KBM-7 (cell line): ENCODE data around the gene ACADSB.

Experiments
- DNase-seq: peaks from one replicate; pipeline ENCODE4 v3.0.0-alpha.2; 2015
- in situ Hi-C: fragments of 300-500 bp; cut with MboI; formaldehyde crosslinking; loops from 2 replicates; pipeline ENCODE4 v1.14.3; 2020; ENCODE audit warnings: low sequenced_read_pairs, low pct_unique_long_range_greater_than_20kb, mixed read lengths

Gene ACADSB

DNA sequence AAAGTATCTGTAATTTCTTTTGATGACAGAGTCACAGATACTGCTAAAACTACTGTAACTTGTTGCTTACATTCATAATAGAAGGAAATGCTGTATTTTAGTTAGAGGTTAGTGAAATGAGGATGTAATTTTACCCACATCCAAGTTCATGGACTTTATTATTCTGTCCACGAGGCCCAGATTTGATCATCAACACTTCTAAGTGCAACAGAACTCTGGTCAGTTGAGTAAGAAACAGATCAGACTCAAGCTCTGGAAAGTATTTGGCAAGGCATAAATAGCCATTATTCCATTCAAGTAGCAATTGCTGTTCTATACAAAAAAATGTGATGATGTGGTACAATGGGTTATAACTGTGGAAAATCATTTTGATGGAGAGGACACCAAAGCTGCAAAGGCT, 22.3 kb downstream of the ACADSB start:
- no peak for DNase-seq
- in situ Hi-C loops = loop anchor here (25.0 kb wide), 1 partner anchor 531 kb away; no protein-coding TSS in a partner anchor

DNA sequence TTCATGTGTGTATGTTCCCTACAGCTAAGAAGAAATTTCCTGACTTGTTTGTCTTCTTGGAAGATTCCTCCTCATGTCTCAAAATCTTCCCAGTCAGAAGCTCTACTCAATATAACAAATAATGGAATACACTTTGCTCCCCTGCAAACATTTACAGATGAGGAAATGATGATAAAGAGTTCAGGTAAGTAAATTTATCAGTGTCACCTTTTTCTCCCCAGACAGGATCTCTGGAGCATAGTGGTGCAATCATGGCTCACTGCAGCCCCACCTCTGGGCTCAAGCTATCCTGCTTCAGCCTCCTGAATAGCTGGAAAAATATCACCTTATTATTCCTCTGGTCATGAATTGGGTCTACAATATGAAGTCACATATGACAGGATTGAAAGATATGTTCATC, 25.5 kb downstream of the ACADSB start:
- no peak for DNase-seq
- in situ Hi-C loops = loop anchor here (25.0 kb wide), 1 partner anchor 528 kb away; no protein-coding TSS in a partner anchor

DNA sequence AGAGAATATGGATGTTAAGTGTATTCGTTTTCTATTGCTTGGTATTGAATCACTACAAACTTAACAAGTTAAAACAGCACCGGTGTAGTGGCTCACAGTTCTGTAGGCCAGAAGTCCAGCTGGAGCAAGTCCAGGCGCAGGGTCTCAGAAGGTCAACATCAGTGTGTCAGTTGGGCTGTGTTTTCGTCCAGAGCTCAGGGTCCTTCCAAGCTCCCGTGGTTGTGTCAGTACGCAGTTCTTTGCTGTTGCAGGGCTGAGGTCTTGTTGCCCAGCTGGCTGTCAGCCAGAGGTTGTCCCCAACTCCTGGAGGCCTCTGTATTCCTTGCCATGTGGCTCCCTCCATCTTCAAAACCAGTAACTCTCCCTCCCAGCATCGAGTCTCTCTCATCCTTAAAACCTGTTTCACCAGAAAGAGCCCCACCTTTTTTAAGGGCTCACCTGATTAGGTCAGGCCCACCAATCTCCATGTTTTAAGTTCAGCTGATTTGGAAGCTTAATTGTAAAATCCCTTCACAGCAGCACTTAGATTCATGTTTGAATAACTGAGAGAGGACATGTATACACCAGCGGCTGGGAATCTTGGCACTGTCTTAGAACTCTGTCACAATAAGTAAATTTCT, 26.8 kb downstream of the ACADSB start:
- no peak for DNase-seq
- in situ Hi-C loops = loop anchor here (25.0 kb wide), 1 partner anchor 527 kb away; no protein-coding TSS in a partner anchor

DNA sequence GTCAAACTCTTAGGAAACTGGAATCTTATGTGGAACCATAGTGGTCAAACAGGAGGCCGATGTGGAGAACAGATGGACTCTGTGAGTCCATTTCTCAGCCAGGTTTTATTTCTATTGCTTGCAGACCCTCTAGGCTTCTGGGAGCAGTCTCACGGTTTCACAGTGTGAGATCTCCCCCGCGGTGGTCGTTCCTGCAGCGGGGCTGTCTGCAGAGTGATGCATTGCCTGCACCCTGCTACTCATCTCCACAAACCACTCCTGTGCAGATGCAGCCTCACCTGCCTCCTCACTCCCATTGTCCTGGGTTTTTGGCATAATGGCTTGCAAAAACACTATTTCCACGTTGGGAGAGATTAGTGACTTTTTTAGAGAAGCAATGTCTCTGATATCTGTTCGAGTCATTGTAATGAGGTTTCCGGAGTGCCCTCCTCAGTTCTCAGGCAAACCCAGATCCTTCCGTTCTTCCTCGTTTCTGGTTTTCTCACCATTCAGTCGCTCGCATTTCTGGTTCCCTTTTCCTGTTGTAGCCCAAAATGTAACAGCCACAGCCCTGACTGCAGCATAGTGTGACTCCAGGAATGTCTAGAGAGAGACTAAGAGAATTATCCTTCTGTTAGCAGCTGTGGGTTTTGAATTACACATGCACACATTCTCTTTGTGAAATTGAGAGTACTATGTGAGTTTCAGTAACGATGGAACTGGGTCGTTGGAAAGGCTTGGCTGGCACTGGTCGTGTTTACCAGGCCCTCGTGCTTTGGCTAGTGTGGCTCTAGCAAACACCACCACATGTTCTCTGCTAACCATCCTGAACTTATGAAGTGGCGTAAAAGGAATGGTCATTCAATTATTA, 30.2 kb downstream of the ACADSB start:
- in situ Hi-C loops = loop anchor here (25.0 kb wide), 1 partner anchor 523 kb away; no protein-coding TSS in a partner anchor
- DNase-seq = peak; percentile 84

DNA sequence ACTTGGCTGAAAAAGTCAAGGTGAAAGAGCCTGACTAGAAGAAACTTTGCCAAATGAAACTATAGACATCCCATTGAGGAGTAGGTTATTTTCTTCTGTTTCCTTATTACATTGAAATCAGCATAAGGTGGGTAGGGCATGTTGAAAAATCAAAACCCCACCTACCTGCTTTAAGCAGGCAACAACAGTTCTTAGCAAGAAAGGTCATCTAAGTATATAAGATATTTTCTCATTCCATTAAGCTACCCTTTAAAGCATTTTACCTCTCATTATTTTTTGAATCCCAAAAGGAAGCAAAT, 30.8 kb downstream of the ACADSB start:
- in situ Hi-C loops = loop anchor here (25.0 kb wide), 1 partner anchor 523 kb away; no protein-coding TSS in a partner anchor
- no peak for DNase-seq

DNA sequence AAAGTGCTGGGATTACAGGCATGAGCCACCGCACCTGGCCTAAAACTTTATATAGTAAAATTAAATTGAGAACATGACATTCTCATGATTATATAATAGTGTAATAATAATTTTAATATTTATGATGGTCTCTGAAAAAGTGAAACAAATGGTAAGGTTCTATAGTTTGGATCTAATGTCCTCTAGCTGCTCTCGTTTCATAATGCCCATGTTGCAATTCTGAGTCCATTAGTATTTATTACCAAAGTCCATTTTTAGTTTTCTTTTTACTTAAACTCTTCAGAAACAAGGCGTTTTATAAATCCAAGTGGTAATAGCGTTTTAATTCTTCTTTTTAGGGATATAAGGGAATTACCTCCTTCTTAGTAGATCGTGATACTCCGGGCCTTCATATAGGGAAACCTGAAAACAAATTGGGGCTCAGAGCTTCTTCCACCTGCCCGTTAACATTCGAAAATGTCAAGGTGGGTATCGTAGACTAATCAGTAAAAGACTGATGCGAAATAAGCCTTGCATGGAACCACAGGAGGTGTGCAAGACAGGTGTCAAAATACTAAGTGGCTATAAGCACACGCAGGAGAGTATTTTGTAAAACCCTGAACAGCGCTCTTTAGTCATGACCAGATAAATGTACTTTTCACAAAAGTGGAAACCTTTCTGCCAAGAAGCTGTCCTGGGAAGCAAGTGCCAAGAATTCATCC, 34.1 kb downstream of the ACADSB start:
- in situ Hi-C loops = loop anchor here (25.0 kb wide), 1 partner anchor 519 kb away; no protein-coding TSS in a partner anchor
- no peak for DNase-seq

DNA sequence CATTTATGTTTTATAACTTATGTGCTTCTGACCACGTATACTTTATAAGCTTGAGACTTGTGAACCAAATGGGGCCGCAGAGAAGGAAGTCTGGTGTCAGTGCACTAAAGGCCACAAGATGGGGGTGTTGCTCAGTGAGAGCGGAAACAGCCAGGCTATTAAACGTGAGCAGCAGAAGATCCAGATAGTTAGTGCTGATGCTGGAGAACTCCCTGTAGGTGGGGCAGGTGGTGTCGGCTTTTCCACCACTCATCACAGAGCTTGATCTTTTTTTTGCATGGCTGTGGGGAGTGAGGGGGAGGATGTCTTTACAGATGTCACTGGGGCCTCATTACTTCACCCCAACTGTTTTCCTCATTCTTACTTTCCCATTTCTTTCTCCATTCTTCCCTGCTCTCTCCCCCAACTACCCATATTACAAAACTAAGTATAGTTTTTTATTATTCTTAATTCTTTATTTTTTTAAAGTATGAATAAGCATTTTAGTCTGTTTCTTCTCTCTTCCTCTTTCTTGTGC, 34.7 kb downstream of the ACADSB start:
- in situ Hi-C loops = loop anchor here (25.0 kb wide), 1 partner anchor 519 kb away; no protein-coding TSS in a partner anchor
- DNase-seq = peak; percentile 77

DNA sequence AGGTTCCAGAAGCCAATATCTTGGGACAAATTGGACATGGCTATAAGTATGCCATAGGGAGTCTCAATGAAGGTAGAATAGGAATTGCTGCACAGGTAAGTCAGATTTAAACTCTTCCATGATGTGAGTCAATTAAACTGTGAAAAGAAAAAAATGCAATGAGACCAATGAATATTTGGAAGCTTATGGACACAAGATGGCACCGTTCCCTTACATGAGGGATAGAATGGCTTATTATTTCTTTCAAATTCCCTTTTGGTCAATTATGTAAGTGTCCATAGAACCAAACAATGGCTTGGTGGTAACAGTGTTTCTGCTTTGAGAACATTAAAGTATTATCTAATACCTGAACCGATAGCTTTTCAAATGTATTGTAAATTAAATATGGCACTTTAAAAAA, 35.6 kb downstream of the ACADSB start:
- in situ Hi-C loops = loop anchor here (25.0 kb wide), 1 partner anchor 518 kb away; no protein-coding TSS in a partner anchor
- DNase-seq = peak; percentile 37

DNA sequence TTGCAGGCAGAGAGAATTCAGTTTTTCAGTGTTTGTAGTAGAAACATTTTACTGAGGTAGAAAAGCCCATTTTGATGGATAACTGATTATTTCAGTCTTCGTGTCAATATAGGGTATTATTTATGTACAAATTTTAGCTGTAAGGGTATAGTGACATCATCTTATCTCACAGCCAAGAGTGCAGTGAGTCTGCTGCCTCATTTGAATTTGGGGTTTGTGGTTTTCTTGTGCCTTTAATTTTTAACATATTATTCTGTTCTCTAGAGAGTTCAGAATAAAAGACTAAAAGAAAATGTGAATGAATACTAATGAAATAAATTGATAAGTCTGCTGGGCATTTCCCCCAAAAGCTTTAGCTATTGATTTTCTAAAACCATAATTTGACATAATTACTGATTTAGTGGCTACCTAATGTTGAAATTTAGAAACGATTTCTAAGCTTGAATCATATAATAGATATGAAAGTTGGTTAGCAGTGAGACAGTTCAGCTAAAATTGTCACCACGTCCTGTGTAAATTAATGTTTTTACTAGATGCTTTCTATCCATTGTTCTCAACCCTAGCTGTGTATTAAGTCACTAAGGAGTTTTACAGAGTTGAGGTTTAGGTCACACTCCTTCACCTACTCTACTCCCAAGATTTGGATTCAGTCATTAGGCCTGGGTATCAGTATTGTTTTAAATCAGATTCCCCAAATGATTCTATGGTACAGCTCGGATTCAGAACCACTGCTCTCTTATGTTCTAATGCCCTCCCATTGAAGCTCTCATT, 37.3 kb downstream of the ACADSB start:
- in situ Hi-C loops = loop anchor here (25.0 kb wide), 1 partner anchor 516 kb away; no protein-coding TSS in a partner anchor
- DNase-seq = no peak

DNA sequence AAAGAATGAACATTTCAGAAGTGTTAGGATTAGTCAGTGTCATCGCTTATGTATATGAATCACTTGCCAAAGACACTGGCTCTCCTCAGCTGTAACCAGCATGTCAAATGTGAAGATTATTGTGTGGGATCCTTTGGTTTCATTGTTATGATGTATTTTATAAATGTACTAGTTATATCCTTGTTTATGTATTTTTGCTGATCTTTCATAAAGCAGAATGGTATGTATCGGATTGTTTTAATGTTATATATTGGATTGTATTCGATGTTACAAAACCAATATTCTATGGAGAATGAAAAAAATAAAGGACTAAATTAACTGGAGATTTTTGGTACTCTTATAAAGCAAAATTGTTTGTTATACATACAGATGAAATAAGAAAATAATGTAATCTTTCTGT, 49.2 kb downstream of the ACADSB start:
- in situ Hi-C loops = no loop called here
- DNase-seq = no peak

DNA sequence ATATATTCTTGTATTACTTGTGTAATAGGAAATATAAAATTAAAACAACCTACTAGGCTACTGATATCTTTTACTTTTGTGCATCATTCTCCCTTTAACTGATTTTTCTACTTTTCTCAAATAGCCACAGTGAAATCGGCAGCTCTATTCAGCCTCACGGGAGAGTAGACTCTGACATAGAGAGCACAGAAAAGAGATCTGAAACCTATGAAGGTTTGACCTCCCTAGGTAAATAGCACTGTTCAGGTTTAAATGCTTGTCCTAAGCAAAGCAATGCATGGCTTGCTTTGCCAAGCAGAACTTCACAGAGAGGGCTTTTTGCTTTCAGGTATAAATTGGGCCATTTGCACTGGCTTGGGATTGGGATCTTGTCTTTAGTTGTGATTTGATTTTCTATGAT, 53.1 kb downstream of the ACADSB start:
- no peak for DNase-seq
- in situ Hi-C loops = no loop called here

DNA sequence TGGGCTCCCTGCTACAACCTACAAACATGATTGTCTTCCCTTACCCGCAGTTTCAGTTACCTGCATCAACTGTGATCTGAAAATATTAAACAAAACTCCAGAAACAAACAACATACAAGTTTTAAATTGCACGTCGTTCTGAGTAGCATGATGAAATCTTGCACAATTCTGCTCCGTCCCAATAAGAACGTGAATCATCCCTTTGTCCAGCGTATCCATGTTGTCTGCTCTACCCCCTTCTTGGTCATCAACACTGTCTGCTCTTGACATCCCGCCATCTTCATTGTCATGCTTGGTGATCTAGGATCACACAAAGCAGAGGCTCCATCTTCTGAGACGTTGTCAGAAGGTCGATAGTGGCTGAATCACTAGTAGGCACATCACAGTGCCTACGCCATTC, 53.9 kb downstream of the ACADSB start:
- in situ Hi-C loops = no loop called here
- no peak for DNase-seq

DNA sequence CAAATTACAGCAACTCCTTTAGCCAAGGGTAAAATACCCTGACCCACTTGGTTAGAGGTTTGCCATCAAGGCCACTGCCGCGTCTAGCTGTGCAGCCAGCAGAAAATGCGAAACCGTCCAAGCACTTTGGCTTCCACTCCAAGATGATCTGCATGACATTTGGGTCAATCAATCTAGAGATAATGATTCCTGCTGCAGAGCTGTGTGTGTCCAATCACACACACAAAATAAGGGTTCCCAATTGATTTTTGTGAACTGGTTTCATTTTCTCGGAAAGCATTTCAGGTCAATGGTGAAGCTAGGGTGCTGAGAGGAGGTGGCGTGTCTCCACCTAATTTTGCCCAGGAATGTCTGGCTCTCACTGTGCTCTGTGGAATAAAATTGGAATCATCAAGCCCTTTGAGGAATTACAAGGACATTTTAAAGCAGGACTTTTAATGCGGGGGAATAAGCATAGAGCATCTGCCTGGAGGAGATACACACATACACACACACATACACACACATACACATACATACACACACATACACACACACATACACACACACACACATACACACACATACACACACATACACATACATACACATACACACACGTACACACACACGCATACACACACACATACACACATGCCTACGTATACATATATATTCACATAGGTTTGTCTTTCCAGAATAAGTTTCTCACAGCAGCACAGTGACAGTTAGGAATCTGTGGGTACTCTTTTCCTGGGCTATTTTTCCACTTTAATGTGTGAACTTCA, 59.5 kb downstream of the ACADSB start:
- in situ Hi-C loops = no loop called here
- DNase-seq = no peak

DNA sequence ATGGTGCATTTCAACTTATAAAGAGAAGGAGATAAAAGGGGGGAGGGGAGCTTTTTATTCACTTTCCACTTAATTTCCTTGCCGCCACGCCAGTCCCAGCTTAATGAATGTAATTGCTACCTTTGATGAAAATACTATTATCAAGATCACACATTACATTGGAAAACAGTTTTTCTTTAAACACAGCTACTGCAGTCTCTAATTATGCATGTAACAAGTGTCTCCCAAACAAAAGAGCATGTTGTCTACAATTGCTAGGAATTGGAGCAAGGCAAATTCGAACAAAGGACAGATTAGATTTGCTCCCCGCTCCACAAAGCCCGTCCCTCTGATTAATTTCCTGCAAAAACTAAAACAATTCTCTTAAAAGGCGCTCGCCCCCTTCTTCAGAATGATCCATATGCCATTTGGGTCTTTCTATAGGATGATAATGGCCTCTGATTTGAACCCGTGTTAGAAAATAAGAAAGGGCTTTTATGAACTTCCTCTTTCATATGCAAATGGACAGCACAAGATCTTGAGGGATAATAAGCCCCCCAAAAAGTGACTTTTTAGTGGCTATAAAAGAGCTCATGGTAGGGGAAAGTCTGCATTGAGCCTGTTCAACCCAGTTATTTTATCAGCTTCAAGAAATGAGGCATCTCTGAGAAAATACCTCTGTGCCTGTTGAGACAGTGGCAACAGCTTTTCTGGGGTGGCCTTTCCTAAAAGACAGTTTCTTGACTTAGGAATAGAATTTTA, 60.6 kb downstream of the ACADSB start:
- in situ Hi-C loops = no loop called here
- DNase-seq = no peak

DNA sequence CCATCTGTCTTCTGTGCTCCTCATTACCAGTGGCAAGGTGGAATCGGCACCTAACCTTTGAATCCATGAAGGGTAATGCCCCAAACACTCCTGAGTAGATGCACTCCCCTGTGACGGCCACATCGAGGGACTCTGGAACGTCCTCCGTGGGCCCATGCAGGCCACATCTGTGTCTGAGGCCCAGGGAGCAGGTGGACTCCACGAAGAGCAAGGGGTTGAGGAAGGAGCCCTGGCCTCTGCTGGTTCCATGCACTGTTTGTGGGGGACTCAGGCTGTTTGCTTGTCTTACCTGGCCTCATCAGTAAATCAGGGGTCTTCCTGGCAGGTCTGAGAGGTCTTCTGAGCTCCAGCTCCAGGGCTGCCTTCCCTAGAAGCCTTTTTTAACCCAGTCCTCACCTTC, 64.4 kb downstream of the ACADSB start:
- no peak for DNase-seq
- in situ Hi-C loops = no loop called here

DNA sequence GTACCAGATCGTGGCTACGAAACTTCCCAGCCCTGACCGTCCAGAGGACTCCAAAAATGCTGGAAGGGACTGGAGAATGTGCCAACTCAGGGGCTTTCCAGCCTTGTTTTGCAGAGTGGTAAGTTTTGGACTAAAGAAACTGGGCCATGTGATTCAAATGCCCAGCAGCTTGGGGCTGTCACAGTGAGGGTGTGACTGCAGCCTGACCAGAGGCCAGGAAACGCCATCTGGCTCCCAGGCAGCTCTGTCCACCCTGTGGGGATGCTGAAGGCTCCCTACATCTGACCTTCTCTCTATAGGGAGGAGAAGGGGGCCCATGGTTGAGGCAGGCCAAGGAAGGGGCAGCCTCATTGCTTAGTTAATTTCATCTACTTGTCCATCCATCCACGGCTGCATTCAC, 65.4 kb downstream of the ACADSB start:
- no peak for DNase-seq
- in situ Hi-C loops = no loop called here

DNA sequence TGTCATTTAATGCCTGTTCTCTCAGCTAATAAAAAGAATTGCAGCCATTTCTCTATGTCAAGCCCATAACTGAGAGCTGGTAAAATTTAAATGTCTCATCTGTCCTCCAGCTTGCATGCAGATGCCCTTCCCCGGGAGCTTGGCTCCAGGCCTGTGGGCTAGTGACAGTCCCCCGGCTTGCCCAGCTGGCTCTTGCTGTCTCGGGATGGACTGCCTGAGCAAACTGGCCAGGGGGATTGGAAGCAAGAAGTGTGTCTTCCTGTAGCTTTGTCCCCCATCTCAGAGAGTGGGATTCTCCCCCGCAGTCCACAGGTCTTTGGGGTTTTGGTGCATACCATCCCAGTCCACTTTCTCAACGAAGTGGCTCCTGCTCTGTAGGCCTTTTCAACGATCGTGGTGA, 73.1 kb downstream of the ACADSB start:
- in situ Hi-C loops = no loop called here
- DNase-seq = no peak

DNA sequence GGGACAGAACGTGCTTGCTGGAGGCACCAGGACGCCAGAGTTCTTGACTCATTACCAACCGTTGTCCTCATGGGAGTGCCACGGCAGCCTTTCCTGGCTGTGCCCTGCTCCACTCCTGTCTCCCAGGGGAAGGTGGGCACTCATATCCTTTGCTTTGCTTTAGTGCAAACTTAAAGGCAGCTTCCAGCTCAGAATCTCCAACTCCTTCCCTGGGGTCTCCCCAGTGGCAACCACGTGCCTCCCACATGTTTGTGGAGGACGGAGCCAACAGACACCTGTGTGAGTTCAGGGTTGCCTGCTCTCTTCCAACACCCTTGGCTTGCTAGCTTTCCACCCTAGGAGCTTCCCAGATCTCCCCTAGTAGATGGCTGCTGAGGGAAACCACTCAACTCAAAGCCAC, 75.0 kb downstream of the ACADSB start:
- no peak for DNase-seq
- in situ Hi-C loops = no loop called here
